ENCODE results near the gene MSI2.

DNA sequence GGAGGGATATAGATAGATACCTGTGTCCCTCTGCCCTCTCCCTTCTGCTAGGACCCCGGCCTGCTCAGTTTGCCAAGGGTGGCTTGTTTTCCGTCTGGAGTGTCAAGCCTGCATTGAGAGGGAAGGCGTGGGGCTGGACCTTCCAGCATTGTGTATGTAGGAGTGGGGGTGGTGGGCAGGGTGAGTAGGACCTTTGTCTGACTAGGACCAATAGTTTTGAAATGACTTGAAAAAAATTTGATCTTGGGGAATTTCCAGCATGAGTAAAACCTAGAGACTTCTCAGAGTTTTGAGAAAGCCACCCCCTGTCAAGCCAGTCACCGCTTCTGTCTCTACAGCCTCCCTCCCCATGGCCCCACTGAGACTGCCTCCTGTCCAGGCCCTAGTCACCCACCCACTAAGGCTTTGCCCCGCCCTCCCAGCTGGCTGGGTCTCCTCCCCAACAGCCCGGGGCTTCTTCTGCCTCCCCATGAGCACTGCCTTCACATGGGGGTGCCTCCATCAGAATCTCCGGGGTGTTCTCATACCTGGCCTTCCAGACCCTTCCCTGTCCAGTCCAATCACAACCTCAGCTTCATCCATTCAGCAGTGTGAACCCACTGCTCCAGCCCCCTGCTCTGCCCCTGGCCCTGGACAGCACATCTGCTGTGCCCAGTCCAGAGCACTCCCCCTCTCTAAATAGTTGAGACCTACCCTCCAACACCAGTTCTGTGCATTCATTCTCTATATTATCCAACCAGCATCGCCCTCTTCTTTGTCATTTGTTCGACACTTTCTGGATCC, 207.0 kb downstream of the MSI2 start:
- TF ChIP-seq, protein P1, sequence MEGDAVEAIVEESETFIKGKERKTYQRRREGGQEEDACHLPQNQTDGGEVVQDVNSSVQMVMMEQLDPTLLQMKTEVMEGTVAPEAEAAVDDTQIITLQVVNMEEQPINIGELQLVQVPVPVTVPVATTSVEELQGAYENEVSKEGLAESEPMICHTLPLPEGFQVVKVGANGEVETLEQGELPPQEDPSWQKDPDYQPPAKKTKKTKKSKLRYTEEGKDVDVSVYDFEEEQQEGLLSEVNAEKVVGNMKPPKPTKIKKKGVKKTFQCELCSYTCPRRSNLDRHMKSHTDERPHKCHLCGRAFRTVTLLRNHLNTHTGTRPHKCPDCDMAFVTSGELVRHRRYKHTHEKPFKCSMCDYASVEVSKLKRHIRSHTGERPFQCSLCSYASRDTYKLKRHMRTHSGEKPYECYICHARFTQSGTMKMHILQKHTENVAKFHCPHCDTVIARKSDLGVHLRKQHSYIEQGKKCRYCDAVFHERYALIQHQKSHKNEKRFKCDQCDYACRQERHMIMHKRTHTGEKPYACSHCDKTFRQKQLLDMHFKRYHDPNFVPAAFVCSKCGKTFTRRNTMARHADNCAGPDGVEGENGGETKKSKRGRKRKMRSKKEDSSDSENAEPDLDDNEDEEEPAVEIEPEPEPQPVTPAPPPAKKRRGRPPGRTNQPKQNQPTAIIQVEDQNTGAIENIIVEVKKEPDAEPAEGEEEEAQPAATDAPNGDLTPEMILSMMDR (conservative IDR thresholded peaks at IDR 0.05; ENCODE audit: low read length), result no peak
- no peak for TF ChIP-seq EZH2phosphoT487 (IDR thresholded peaks at IDR 0.05; ENCODE audit: borderline replicate concordance)
